Gastroesophageal sphincter (tissue), 4 donors: ENCODE data around the gene EXOC4. TPM values are rescaled to one million over a fixed set of nuclear protein-coding genes. Genes with fewer than 3 reads are reported as not detected.

ENCODE experiments used
- ATAC-seq: fragments of 150-250 bp; one replicate; pipeline ENCODE4 v1.9.1; 2016; ENCODE audit warnings: mild to moderate bottlenecking, moderate library complexity
- H3K27ac ChIP-seq, 4 donors: fragments of 200-600 bp; sonication (generic) in 3 of 4; 1 replicate in 3 of 4; 2 replicates in 1 of 4; pipeline ENCODE4 v1.5.1; 2016 to 2019
- H3K27me3 ChIP-seq: fragments of 200-600 bp; sonication (generic); one replicate; pipeline ENCODE4 v1.5.1; 2019
- H3K36me3 ChIP-seq, 2 donors: fragments of 200-600 bp; sonication (generic); one replicate each; pipeline ENCODE4 v1.5.1; 2019; ENCODE audit warnings: control low read depth in 1 of 2
- H3K4me1 ChIP-seq, 3 donors: fragments of 200-600 bp; sonication (generic); 1 replicate in 2 of 3; 2 replicates in 1 of 3; pipeline ENCODE4 v1.5.1; 2016 to 2019; ENCODE audit warnings: control low read depth in 2 of 3
- H3K4me3 ChIP-seq, 2 donors: fragments of 200-600 bp; sonication (generic); one replicate each; pipeline ENCODE4 v1.5.1; 2019; ENCODE audit warnings: mild to moderate bottlenecking in 1 of 2, moderate library complexity in 1 of 2
- H3K9me3 ChIP-seq, 3 donors: fragments of 200-600 bp; sonication (generic); one replicate each; pipeline ENCODE4 v1.5.1; 2017 to 2019; ENCODE audit warnings: control low read depth in 2 of 3
- EP300 ChIP-seq: sonication (generic); formaldehyde crosslinking; IDR thresholded peaks from one replicate; pipeline ENCODE4 v1.6.1; 2017; ENCODE audit warnings: antibody characterized with exemption, mild to moderate bottlenecking
- POLR2A ChIP-seq, 2 donors: fragments of 450-650 bp; IDR thresholded peaks; one replicate each; pipeline ENCODE4 v1.6.1; 2017; ENCODE audit warnings: antibody characterized with exemption in 2 of 2, mild to moderate bottlenecking in 2 of 2, moderate library complexity in 1 of 2
- POLR2AphosphoS5 ChIP-seq: sonication (generic); formaldehyde crosslinking; IDR thresholded peaks from one replicate; pipeline ENCODE4 v1.6.1; 2017; ENCODE audit warnings: antibody characterized with exemption
- WGBS, 2 donors: methylation state at CpG; one replicate each; pipeline ENCODE4 v1.1.5; 2018; ENCODE audit warnings: low coverage in 1 of 2; 5-methylcytosine and 5-hydroxymethylcytosine counted together
- total RNA-seq, 4 donors: library from RNA; depleted of rRNA; stranded (reverse); fragments of >200 nt; gene quantifications; one replicate each; pipeline ENCODE4 v1.1.0, GENCODE V29; 2016
- TF ChIP-seq, protein P1 (sequence below), 4 experiments: fragments of 200-600 bp in 2 of 4; fragments of 450-650 bp in 2 of 4; sonication (generic) in 1 of 4; IDR thresholded peaks; one replicate each; pipeline ENCODE4 v1.5.1; 2017 to 2019; ENCODE audit warnings: antibody characterized with exemption in 4 of 4, mild to moderate bottlenecking in 2 of 4, moderate library complexity in 2 of 4

The EXOC4 gene
- total RNA-seq, 4 donors from 2014 or later: 46.3 to 85.8 (median 51.9) TPM

DNA sequence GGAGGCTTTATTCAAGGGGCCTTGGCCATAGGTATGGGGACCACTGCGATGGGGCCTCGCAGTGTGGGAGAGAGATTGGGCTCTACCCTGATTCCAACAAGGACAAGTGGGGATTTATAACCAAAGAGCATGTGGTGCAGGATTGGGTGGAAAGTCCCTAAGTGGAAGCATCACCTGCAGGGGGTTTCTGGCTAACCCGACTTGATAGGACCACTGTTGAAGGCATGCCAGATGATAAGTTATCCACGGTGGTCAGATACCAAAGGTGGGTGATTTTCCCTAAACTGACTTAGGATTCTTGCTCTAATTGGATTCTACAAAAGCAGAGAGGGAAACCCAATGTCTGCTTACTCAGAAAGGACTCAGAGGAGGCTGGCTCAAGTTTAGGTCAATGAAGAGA, 444.7 kb downstream of the EXOC4 start:
- no peaks in the 10 kb centered on the region for H3K9me3 ChIP-seq
- TF ChIP-seq POLR2A (IDR thresholded peaks at IDR 0.05) (no peak), EP300 (no peak), POLR2AphosphoS5 (no peak)
- TF ChIP-seq, protein P1, sequence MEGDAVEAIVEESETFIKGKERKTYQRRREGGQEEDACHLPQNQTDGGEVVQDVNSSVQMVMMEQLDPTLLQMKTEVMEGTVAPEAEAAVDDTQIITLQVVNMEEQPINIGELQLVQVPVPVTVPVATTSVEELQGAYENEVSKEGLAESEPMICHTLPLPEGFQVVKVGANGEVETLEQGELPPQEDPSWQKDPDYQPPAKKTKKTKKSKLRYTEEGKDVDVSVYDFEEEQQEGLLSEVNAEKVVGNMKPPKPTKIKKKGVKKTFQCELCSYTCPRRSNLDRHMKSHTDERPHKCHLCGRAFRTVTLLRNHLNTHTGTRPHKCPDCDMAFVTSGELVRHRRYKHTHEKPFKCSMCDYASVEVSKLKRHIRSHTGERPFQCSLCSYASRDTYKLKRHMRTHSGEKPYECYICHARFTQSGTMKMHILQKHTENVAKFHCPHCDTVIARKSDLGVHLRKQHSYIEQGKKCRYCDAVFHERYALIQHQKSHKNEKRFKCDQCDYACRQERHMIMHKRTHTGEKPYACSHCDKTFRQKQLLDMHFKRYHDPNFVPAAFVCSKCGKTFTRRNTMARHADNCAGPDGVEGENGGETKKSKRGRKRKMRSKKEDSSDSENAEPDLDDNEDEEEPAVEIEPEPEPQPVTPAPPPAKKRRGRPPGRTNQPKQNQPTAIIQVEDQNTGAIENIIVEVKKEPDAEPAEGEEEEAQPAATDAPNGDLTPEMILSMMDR (IDR thresholded peaks at IDR 0.05): no peak
- no peaks in the 10 kb centered on the region for H3K36me3 ChIP-seq
- no peaks in the 10 kb centered on the region for H3K4me1 ChIP-seq
- H3K27me3 ChIP-seq: no peaks in the 10 kb centered on the region
- no peak for ATAC-seq
- H3K4me3 ChIP-seq: no peak overlapping the region
- H3K27ac ChIP-seq: no peak overlapping the region
- 69 to 92% methylated on average over 3 to 4 of the region's 4 CpGs for WGBS, 2 donors

DNA sequence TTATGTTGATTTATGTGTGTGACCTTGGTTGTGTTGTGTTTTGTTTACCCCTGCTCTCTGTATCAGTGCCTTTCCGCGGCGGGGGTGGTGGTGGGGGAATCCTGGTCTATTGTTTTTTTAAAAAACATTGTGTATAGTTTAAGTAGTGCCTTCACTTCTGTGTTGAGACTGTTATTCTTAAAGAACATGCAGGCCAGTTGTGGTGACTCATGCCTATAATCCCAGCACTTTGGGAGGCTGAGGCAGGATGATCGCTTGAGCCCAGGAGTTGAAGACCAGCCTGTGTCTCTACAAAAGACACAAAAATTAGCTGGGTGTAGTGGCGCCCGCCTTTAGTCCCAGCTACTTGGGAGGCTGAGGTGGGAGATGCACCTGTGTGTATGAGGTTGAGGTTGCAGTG, 445.2 kb downstream of the EXOC4 start:
- no peak for ATAC-seq
- Histone ChIP-seq H3K4me3 (no peak overlapping the region), H3K27me3 (no peaks in the 10 kb centered on the region), H3K9me3 (no peaks in the 10 kb centered on the region), H3K27ac (no peak overlapping the region), H3K4me1 (no peaks in the 10 kb centered on the region), H3K36me3 (no peaks in the 10 kb centered on the region)
- 87 to 90% methylated on average over 4 of the region's 6 CpGs for WGBS, 2 donors
- TF ChIP-seq EP300 (no peak), POLR2AphosphoS5 (no peak), POLR2A (IDR thresholded peaks at IDR 0.05) (no peak)
- TF ChIP-seq, protein P1 (IDR thresholded peaks at IDR 0.05): no peak

DNA sequence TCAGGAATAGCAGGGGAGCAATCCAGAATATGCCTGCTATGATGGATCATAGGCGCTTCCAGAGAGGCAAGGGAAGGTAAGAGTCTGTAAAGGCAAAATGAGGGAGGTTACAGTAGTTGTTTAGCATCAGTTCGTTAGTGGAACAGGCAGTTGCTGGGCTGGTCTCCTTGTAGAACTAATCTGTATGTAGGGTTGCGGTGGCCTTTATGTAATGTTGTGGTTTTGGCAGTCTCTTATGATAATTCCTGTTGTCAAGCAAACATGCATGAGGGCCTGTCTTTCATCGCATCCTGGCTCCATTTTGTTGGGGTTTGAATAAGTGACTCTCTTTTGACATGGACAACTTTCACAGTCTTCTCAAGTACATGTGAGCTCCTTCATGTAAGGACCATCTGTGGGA, 446.5 kb downstream of the EXOC4 start:
- H3K27ac ChIP-seq: no peak overlapping the region
- ATAC-seq: no peak
- H3K27me3 ChIP-seq: no peaks in the 10 kb centered on the region
- H3K4me3 ChIP-seq: no peak overlapping the region
- H3K36me3 ChIP-seq: no peaks in the 10 kb centered on the region
- WGBS, 2 donors: 68 to 88% methylated on average over 4 of the region's 4 CpGs
- TF ChIP-seq POLR2AphosphoS5: no peak
- TF ChIP-seq EP300: no peak
- TF ChIP-seq, protein P1 (IDR thresholded peaks at IDR 0.05): no peak
- no peak for TF ChIP-seq POLR2A (IDR thresholded peaks at IDR 0.05)
- H3K4me1 ChIP-seq: no peaks in the 10 kb centered on the region
- H3K9me3 ChIP-seq: no peaks in the 10 kb centered on the region

DNA sequence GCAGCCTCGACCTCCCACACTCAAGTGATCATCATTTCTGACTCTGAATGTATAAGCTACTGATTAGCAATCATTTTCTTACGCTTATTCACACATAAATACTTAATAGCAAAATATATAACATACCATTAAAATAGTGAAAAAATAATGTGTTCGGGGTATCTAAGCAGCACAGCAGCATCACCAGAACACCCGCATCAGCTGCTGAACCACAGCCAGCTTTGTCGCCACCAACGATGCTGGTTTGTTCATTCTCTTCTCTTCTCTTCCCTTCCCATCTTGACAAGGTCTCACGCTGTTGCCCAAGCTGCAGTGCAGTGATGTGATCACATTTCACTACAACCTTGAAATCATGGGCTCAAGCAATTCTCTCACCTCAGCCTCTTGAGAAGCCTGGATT, 449.2 kb downstream of the EXOC4 start:
- H3K9me3 ChIP-seq: no peaks in the 10 kb centered on the region
- H3K4me3 ChIP-seq: no peak overlapping the region
- no peak for ATAC-seq
- no peaks in the 10 kb centered on the region for H3K4me1 ChIP-seq
- 69 to 80% methylated on average over 5 of the region's 7 CpGs for WGBS, 2 donors
- no peak overlapping the region for H3K27ac ChIP-seq
- TF ChIP-seq, protein P1 (IDR thresholded peaks at IDR 0.05): no peak
- TF ChIP-seq POLR2A (IDR thresholded peaks at IDR 0.05) (no peak), EP300 (no peak), POLR2AphosphoS5 (no peak)
- H3K27me3 ChIP-seq: no peaks in the 10 kb centered on the region
- H3K36me3 ChIP-seq: no peaks in the 10 kb centered on the region

DNA sequence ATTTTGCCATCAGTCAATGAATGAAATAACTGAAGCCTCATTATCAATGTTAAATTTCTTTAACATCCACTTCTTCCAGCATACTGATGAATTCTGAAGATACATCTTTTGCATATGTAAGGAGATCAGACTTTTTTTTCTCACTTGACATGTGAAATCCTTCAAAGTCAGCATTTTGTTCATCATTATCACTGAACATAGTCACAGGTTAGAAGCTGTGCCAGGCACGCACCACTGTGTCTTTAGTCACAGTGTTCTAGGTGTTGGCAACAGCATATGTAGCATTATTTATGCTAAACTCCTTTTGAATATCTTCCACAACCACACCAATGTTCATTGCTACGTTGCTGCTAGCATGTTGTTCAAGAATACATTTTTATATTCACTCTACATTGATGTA, 450.1 kb downstream of the EXOC4 start:
- WGBS, 2 donors: 46 to 63% methylated on average over 2 of the region's 2 CpGs
- Histone ChIP-seq H3K9me3 (no peaks in the 10 kb centered on the region), H3K36me3 (no peaks in the 10 kb centered on the region), H3K27ac (no peak overlapping the region), H3K27me3 (no peaks in the 10 kb centered on the region), H3K4me1 (no peaks in the 10 kb centered on the region), H3K4me3 (no peak overlapping the region)
- no peak for ATAC-seq
- no peak for TF ChIP-seq POLR2A (IDR thresholded peaks at IDR 0.05)
- no peak for TF ChIP-seq EP300
- TF ChIP-seq, protein P1 (IDR thresholded peaks at IDR 0.05): no peak
- no peak for TF ChIP-seq POLR2AphosphoS5
